WTC11 (cell line): Measurements from ENCODE around the gene KCND2. TPM values are rescaled to one million over a fixed set of nuclear protein-coding genes. Genes with fewer than 3 reads are reported as not detected.

Experiments used
- ATAC-seq: fragments of 200-7000 bp; cut with Tn5 transposase; 2 replicates; pipeline ENCODE4 v1.10.0; 2021; ENCODE audit warnings: mild to moderate bottlenecking, moderate library complexity
- CTCF ChIA-PET: fragments of 300-600 bp; sonication (Branson Sonifier 250); formaldehyde crosslinking; loops from one replicate; lab custom pipeline; 2021; ENCODE audit warnings: antibody characterized with exemption; lab: Charles Lee
- POLR2A ChIA-PET: fragments of 350-600 bp; sonication (Branson Sonifier 250); formaldehyde crosslinking; loops from one replicate; lab custom pipeline; 2021; ENCODE audit warnings: antibody characterized with exemption; lab: Charles Lee
- DNase-seq: peaks from one replicate; pipeline ENCODE4 v3.0.0; 2021; ENCODE audit warnings: low spot score
- H3K27ac Mint-ChIP-seq: 2 replicates; pipeline ENCODE4 v1.8.0; 2021; ENCODE audit warnings: mixed read lengths
- H3K27me3 Mint-ChIP-seq: 2 replicates; pipeline ENCODE4 v1.8.0; 2021; ENCODE audit warnings: low read depth, mild to moderate bottlenecking, moderate library complexity, mixed read lengths
- H3K36me3 Mint-ChIP-seq: 2 replicates; pipeline ENCODE4 v1.8.0; 2021; ENCODE audit warnings: mixed read lengths
- H3K4me1 Mint-ChIP-seq: 2 replicates; pipeline ENCODE4 v1.8.0; 2022; ENCODE audit warnings: mixed read lengths
- H3K4me3 Mint-ChIP-seq: 2 replicates; pipeline ENCODE4 v1.8.0; 2021; ENCODE audit warnings: mild to moderate bottlenecking, moderate library complexity, mixed read lengths
- H3K9me3 Mint-ChIP-seq: 2 replicates; pipeline ENCODE4 v1.8.0; 2021; ENCODE audit warnings: mixed read lengths
- ARID4B ChIP-seq: sonication (generic); formaldehyde crosslinking; IDR thresholded peaks from 2 replicates; pipeline ENCODE4 v1.8.0; 2023; ENCODE audit warnings: missing genetic modification reagents, mild to moderate bottlenecking, borderline replicate concordance
- ATF1 ChIP-seq: sonication (generic); formaldehyde crosslinking; IDR thresholded peaks from 2 replicates; pipeline ENCODE4 v1.8.1; 2023; ENCODE audit warnings: mild to moderate bottlenecking, moderate library complexity, missing genetic modification reagents
- ATF3 ChIP-seq: sonication (generic); formaldehyde crosslinking; conservative IDR thresholded peaks from 2 replicates; pipeline ENCODE4 v1.8.1; 2022; ENCODE audit warnings: mild to moderate bottlenecking, missing genetic modification reagents
- CDX4 ChIP-seq: fragments of 250-450 bp; sonication (Bioruptor Pico); IDR thresholded peaks from 2 replicates; pipeline ENCODE4 v1.9.0; 2021; ENCODE audit warnings: moderate library complexity, mild to moderate bottlenecking, inconsistent platforms, borderline replicate concordance
- CREB1 ChIP-seq: sonication (generic); formaldehyde crosslinking; IDR thresholded peaks from 2 replicates; pipeline ENCODE4 v1.8.0; 2023; ENCODE audit warnings: mild to moderate bottlenecking, missing genetic modification reagents
- CREM ChIP-seq: sonication (generic); formaldehyde crosslinking; IDR thresholded peaks from 2 replicates; pipeline ENCODE4 v1.8.1; 2022; ENCODE audit warnings: mild to moderate bottlenecking, missing genetic modification reagents, moderate library complexity
- CTCF ChIP-seq: fragments of 200-600 bp; IDR thresholded peaks from 2 replicates; pipeline ENCODE4 v1.8.0; 2022; ENCODE audit warnings: antibody characterized with exemption
- ESRRA ChIP-seq: sonication (generic); formaldehyde crosslinking; IDR thresholded peaks from 2 replicates; pipeline ENCODE4 v1.8.1; 2022; ENCODE audit warnings: mild to moderate bottlenecking, missing genetic modification reagents, borderline replicate concordance
- ETV6 ChIP-seq: sonication (generic); formaldehyde crosslinking; IDR thresholded peaks from 2 replicates; pipeline ENCODE4 v1.8.1; 2022; ENCODE audit warnings: mild to moderate bottlenecking, missing genetic modification reagents
- HMGXB4 ChIP-seq: sonication (generic); formaldehyde crosslinking; IDR thresholded peaks from 2 replicates; pipeline ENCODE4 v1.8.1; 2023; ENCODE audit warnings: mild to moderate bottlenecking, moderate library complexity, missing genetic modification reagents
- MXD4 ChIP-seq: fragments of 250-450 bp; sonication (Bioruptor Pico); IDR thresholded peaks from 2 replicates; pipeline ENCODE4 v1.8.0; 2021; ENCODE audit warnings: mild to moderate bottlenecking, moderate library complexity, borderline replicate concordance
- MYBL2 ChIP-seq: sonication (generic); formaldehyde crosslinking; IDR thresholded peaks from 2 replicates; pipeline ENCODE4 v1.8.1; 2023; ENCODE audit warnings: mild to moderate bottlenecking, moderate library complexity, missing genetic modification reagents
- NFYB ChIP-seq: sonication (generic); formaldehyde crosslinking; conservative IDR thresholded peaks from 2 replicates; pipeline ENCODE4 v1.8.0; 2022; ENCODE audit warnings: low read depth, missing genetic modification reagents
- NR2C2 ChIP-seq: sonication (generic); formaldehyde crosslinking; IDR thresholded peaks from 2 replicates; pipeline ENCODE4 v1.8.0; 2022; ENCODE audit warnings: mild to moderate bottlenecking, missing genetic modification reagents
- OVOL2 ChIP-seq: fragments of 250-450 bp; sonication (Bioruptor Pico); IDR thresholded peaks from 2 replicates; pipeline ENCODE4 v1.9.0; 2021; ENCODE audit warnings: mild to moderate bottlenecking, borderline replicate concordance
- SMAD3 ChIP-seq: sonication (generic); formaldehyde crosslinking; IDR thresholded peaks from 2 replicates; pipeline ENCODE4 v1.8.0; 2022; ENCODE audit warnings: missing genetic modification reagents, mild to moderate bottlenecking, borderline replicate concordance
- SP1 ChIP-seq: sonication (generic); formaldehyde crosslinking; conservative IDR thresholded peaks from 2 replicates; pipeline ENCODE4 v1.8.1; 2022; ENCODE audit warnings: missing genetic modification reagents
- TEAD4 ChIP-seq: sonication (generic); formaldehyde crosslinking; IDR thresholded peaks from 2 replicates; pipeline ENCODE4 v1.8.0; 2022; ENCODE audit warnings: mild to moderate bottlenecking, missing genetic modification reagents
- USF1 ChIP-seq: sonication (generic); formaldehyde crosslinking; IDR thresholded peaks from 2 replicates; pipeline ENCODE4 v1.8.0; 2022; ENCODE audit warnings: mild to moderate bottlenecking, missing genetic modification reagents
- ZBTB43 ChIP-seq: sonication (generic); formaldehyde crosslinking; IDR thresholded peaks from 2 replicates; pipeline ENCODE4 v1.8.1; 2023; ENCODE audit warnings: mild to moderate bottlenecking, missing genetic modification reagents
- ZNF138 ChIP-seq: sonication (generic); formaldehyde crosslinking; conservative IDR thresholded peaks from 2 replicates; pipeline ENCODE4 v1.8.1; 2022; ENCODE audit warnings: mild to moderate bottlenecking, moderate library complexity, missing genetic modification reagents
- ZNF396 ChIP-seq: fragments of 250-450 bp; sonication (Bioruptor Pico); IDR thresholded peaks from 2 replicates; pipeline ENCODE4 v1.8.0; 2021; ENCODE audit warnings: mild to moderate bottlenecking, moderate library complexity, borderline replicate concordance
- ZNF416 ChIP-seq: fragments of 250-450 bp; sonication (Bioruptor Pico); IDR thresholded peaks from 2 replicates; pipeline ENCODE4 v1.9.0; 2021; ENCODE audit warnings: mild to moderate bottlenecking, inconsistent platforms
- ZNF512 ChIP-seq: sonication (generic); formaldehyde crosslinking; IDR thresholded peaks from 2 replicates; pipeline ENCODE4 v1.8.1; 2022; ENCODE audit warnings: missing genetic modification reagents, borderline replicate concordance
- total RNA-seq: library from RNA; stranded (reverse); gene quantifications from 3 replicates; pipeline ENCODE4 v1.2.3, GENCODE V29; 2021

Gene KCND2
- total RNA-seq, 1 experiment from 2014 or later, result 4.6 TPM

- no peak for TF ChIP-seq NFYB
- no peak for TF ChIP-seq ZNF396 (CRISPR knock-in tag)
- TF ChIP-seq ETV6 (CRISPR knock-in tag), result no peak
- no peak for TF ChIP-seq TEAD4 (CRISPR knock-in tag)
- no peak for TF ChIP-seq ZNF512 (CRISPR knock-in tag)
- no peak for TF ChIP-seq ARID4B
- no peak for TF ChIP-seq SMAD3
- no peak for TF ChIP-seq CDX4 (CRISPR knock-in tag)
- TF ChIP-seq ATF3 (CRISPR knock-in tag), result no peak
- no peak for TF ChIP-seq ATF1 (CRISPR knock-in tag)
These were observed 336.3 kb downstream of the KCND2 start (continued) for GRCh38 chr7:120609136-120609753.

GRCh38 chr7:120611975-120612374 is 339.0 kb downstream of the KCND2 start:
- Mint-ChIP-seq H3K4me1 (peaks cover 6% of the 10 kb centered on the region; the same call in 1 of the 2 replicates), H3K36me3 (no peaks in the 10 kb centered on the region), H3K4me3 (no peak overlapping the region), H3K27ac (no peak overlapping the region), H3K27me3 (no peaks in the 10 kb centered on the region), H3K9me3 (no peaks in the 10 kb centered on the region)
- DNase-seq (no peak), ATAC-seq (no peak)
- CTCF ChIA-PET, result no interaction called here
- POLR2A ChIA-PET, result no interaction called here
- TF ChIP-seq CTCF, result no peak
- TF ChIP-seq MYBL2, result no peak
- TF ChIP-seq ZNF138 (CRISPR knock-in tag), result no peak
- no peak for TF ChIP-seq ZBTB43
- no peak for TF ChIP-seq ZNF416 (CRISPR knock-in tag)
- TF ChIP-seq CREB1 (CRISPR knock-in tag), result no peak
- no peak for TF ChIP-seq HMGXB4 (CRISPR knock-in tag)
- no peak for TF ChIP-seq NR2C2 (CRISPR knock-in tag)
- no peak for TF ChIP-seq OVOL2 (CRISPR knock-in tag)
- TF ChIP-seq CREM (CRISPR knock-in tag), result no peak
- TF ChIP-seq USF1, result no peak
- no peak for TF ChIP-seq SP1 (CRISPR knock-in tag)
- no peak for TF ChIP-seq ESRRA (CRISPR knock-in tag)
- no peak for TF ChIP-seq MXD4 (CRISPR knock-in tag)
